Mesodermal cell (in vitro differentiated cells): ENCODE measurements around the gene ATP11A.
"Not testable (repeated sequence)": the region's sequence is repeated elsewhere in the genome, so short reads cannot be mapped to it uniquely, and the experiment has no call there.

Experiments used
- H3K27ac ChIP-seq: 2 replicates; pipeline ENCODE4 v1.7.0; 2013; ENCODE audit warnings: mild to moderate bottlenecking, low read depth, low read length, moderate library complexity; ENCODE audit not compliant: severe bottlenecking
- H3K36me3 ChIP-seq: 2 replicates; pipeline ENCODE4 v1.7.1; 2013; ENCODE audit warnings: mild to moderate bottlenecking, low read length, moderate library complexity; ENCODE audit not compliant: control insufficient read depth, insufficient read depth
- H3K4me1 ChIP-seq: one replicate; pipeline ENCODE4 v1.7.1; 2013; ENCODE audit warnings: mild to moderate bottlenecking, low read length; ENCODE audit not compliant: insufficient read depth, control insufficient read depth, poor library complexity, severe bottlenecking
- H3K4me3 ChIP-seq: 2 replicates; pipeline ENCODE4 v1.7.0; 2013; ENCODE audit warnings: low read length, control low read depth, mild to moderate bottlenecking; ENCODE audit not compliant: insufficient read depth, poor library complexity, severe bottlenecking; ENCODE audit errors: extremely low read depth
- H3K9me3 ChIP-seq: 2 replicates; pipeline ENCODE4 v1.7.1; 2013; ENCODE audit warnings: mild to moderate bottlenecking, low read length, moderate library complexity; ENCODE audit not compliant: control insufficient read depth
- WGBS, 2 experiments: methylation state at CpG; one replicate each; pipeline ENCODE4 v1.1.5; 2013; ENCODE audit warnings: missing lambda C conversion rate in 2 of 2; ENCODE audit not compliant: insufficient coverage in 2 of 2; 5-methylcytosine and 5-hydroxymethylcytosine counted together

The ATP11A gene

GRCh38 chr13:112880221-112880641 lies 190.4 kb downstream of the ATP11A start:
- H3K4me3 ChIP-seq = no peak overlapping the region
- H3K9me3 ChIP-seq = no peaks in the 10 kb centered on the region
- WGBS, 2 experiments = 95 to 97% methylated on average over 22 of the region's 22 CpGs
- H3K27ac ChIP-seq = no peak overlapping the region
- H3K36me3 ChIP-seq = peaks cover 67% of the 10 kb centered on the region
- no peaks in the 10 kb centered on the region for H3K4me1 ChIP-seq

- H3K36me3 ChIP-seq = peaks cover 59% of the 10 kb centered on the region
- no peaks in the 10 kb centered on the region for H3K9me3 ChIP-seq
- H3K4me3 ChIP-seq = no peak overlapping the region
- 95 to 96% methylated on average over 18 to 21 of the region's 21 CpGs for WGBS, 2 experiments
- H3K27ac ChIP-seq = no peak overlapping the region
- no peaks in the 10 kb centered on the region for H3K4me1 ChIP-seq
Measured at GRCh38 chr13:112880976-112881540, 191.2 kb downstream of the ATP11A start.

GRCh38 chr13:112881656-112882554 lies 192.1 kb downstream of the ATP11A start:
- H3K36me3 ChIP-seq = peaks cover 51% of the 10 kb centered on the region
- no peak overlapping the region for H3K4me3 ChIP-seq
- no peaks in the 10 kb centered on the region for H3K9me3 ChIP-seq
- no peaks in the 10 kb centered on the region for H3K4me1 ChIP-seq
- WGBS, 2 experiments = 96 to 97% methylated on average over 26 to 35 of the region's 35 CpGs
- no peak overlapping the region for H3K27ac ChIP-seq

GRCh38 chr13:112882555-112883024 lies 192.8 kb downstream of the ATP11A start:
- Histone ChIP-seq H3K4me3 (no peak overlapping the region), H3K27ac (no peak overlapping the region), H3K9me3 (no peaks in the 10 kb centered on the region), H3K36me3 (peaks cover 46% of the 10 kb centered on the region), H3K4me1 (no peaks in the 10 kb centered on the region)
- WGBS, 2 experiments = 95 to 96% methylated on average over 33 to 34 of the region's 34 CpGs

GRCh38 chr13:112883241-112883945 lies 193.6 kb downstream of the ATP11A start:
- H3K4me1 ChIP-seq = no peaks in the 10 kb centered on the region
- H3K9me3 ChIP-seq = no peaks in the 10 kb centered on the region
- no peak overlapping the region for H3K4me3 ChIP-seq
- 93 to 97% methylated on average over 11 to 14 of the region's 24 CpGs for WGBS, 2 experiments
- peaks cover 38% of the 10 kb centered on the region for H3K36me3 ChIP-seq
- H3K27ac ChIP-seq = no peak overlapping the region

- WGBS, 2 experiments = 97 to 98% methylated on average over 10 to 13 of the region's 13 CpGs
- H3K9me3 ChIP-seq, H3K27ac ChIP-seq, H3K4me3 ChIP-seq, H3K4me1 ChIP-seq: not testable (repeated sequence)
- peaks cover 29% of the 10 kb centered on the region for H3K36me3 ChIP-seq
Measured at GRCh38 chr13:112884700-112885099, 194.9 kb downstream of the ATP11A start.

- H3K9me3 ChIP-seq = no peaks in the 10 kb centered on the region
- no peak overlapping the region for H3K27ac ChIP-seq
- H3K4me3 ChIP-seq = no peak overlapping the region
- no peaks in the 10 kb centered on the region for H3K4me1 ChIP-seq
- peaks cover 28% of the 10 kb centered on the region for H3K36me3 ChIP-seq
- 87 to 88% methylated on average over 18 to 19 of the region's 19 CpGs for WGBS, 2 experiments
Measured at GRCh38 chr13:112885242-112885781, 195.5 kb downstream of the ATP11A start.

GRCh38 chr13:112885782-112886268 lies 196.0 kb downstream of the ATP11A start:
- WGBS, 2 experiments = 12 to 21% methylated on average over 21 to 25 of the region's 25 CpGs

GRCh38 chr13:112887151-112887550 lies 197.3 kb downstream of the ATP11A start:
- 89 to 93% methylated on average over 6 of the region's 6 CpGs for WGBS, 2 experiments
- H3K9me3 ChIP-seq = no peaks in the 10 kb centered on the region
- no peak overlapping the region for H3K27ac ChIP-seq
- H3K4me1 ChIP-seq = no peaks in the 10 kb centered on the region
- H3K4me3 ChIP-seq = no peak overlapping the region
- peaks cover 15% of the 10 kb centered on the region for H3K36me3 ChIP-seq

More at GRCh38 chr13:112885782-112886268, 196.0 kb downstream of the ATP11A start:
- Histone ChIP-seq H3K27ac (no peak overlapping the region), H3K36me3 (peaks cover 24% of the 10 kb centered on the region), H3K4me1 (no peaks in the 10 kb centered on the region), H3K9me3 (no peaks in the 10 kb centered on the region), H3K4me3 (no peak overlapping the region)

- 90 to 94% methylated on average over 9 to 10 of the region's 10 CpGs for WGBS, 2 experiments
- Histone ChIP-seq H3K9me3 (no peaks in the 10 kb centered on the region), H3K4me3 (no peak overlapping the region), H3K4me1 (peaks cover 4% of the 10 kb centered on the region), H3K36me3 (peaks cover 15% of the 10 kb centered on the region), H3K27ac (no peak overlapping the region)
Measured at GRCh38 chr13:112887557-112887991, 197.7 kb downstream of the ATP11A start.
